Right lobe of liver (tissue), 6 donors: ENCODE results near the gene FGD4. TPM values are rescaled to one million over a fixed set of nuclear protein-coding genes. Genes with fewer than 3 reads are reported as not detected.

Experiments
- ATAC-seq, 4 donors: fragments of 200-7000 bp; cut with Tn5 transposase; one replicate each; pipeline ENCODE4 v1.9.1; 2020; ENCODE audit warnings: mild to moderate bottlenecking in 4 of 4, moderate library complexity in 4 of 4
- DNase-seq, 3 donors: peaks; one replicate each; pipeline ENCODE4 v3.0.0-alpha.2; 2020
- H3K27ac ChIP-seq, 3 donors: fragments of 200-600 bp; one replicate each; pipeline ENCODE4 v1.8.0; 2022
- H3K27me3 ChIP-seq, 2 donors: fragments of 200-600 bp; one replicate each; pipeline ENCODE4 v1.8.0; 2022
- H3K36me3 ChIP-seq, 4 donors: fragments of 200-600 bp; sonication (generic) in 1 of 4; one replicate each; pipeline versions ENCODE4 v1.5.1 to v1.8.0; 2017 to 2022; ENCODE audit warnings: control low read depth in 1 of 4
- H3K4me1 ChIP-seq, 4 donors: fragments of 200-600 bp; sonication (generic) in 1 of 4; one replicate each; pipeline versions ENCODE4 v1.5.1 to v1.8.0; 2017 to 2022; ENCODE audit warnings: control low read depth in 1 of 4
- H3K4me3 ChIP-seq, 3 donors: fragments of 200-600 bp; one replicate each; pipeline ENCODE4 v1.8.0; 2022
- H3K9me3 ChIP-seq, 4 donors: fragments of 200-600 bp; sonication (generic) in 1 of 4; one replicate each; pipeline versions ENCODE4 v1.5.1 to v1.8.0; 2017 to 2022; ENCODE audit warnings: control low read depth in 1 of 4
- POLR2A ChIP-seq: fragments of 450-650 bp; IDR thresholded peaks from one replicate; pipeline ENCODE4 v1.6.1; 2017; ENCODE audit warnings: antibody characterized with exemption, mild to moderate bottlenecking
- WGBS: methylation state at CpG from one replicate; pipeline ENCODE4 v1.1.6; 2018; ENCODE audit warnings: low coverage, low lambda C conversion rate; ENCODE audit not compliant: insufficient coverage; ENCODE audit errors: missing lambda C conversion rate; 5-methylcytosine and 5-hydroxymethylcytosine counted together
- intact Hi-C, 2 donors: fragments of 100-400 bp; cut with DNase I; formaldehyde crosslinking; loops; one replicate each; pipeline versions ENCODE4 v1.11.2 to v1.14.1; 2022
- total RNA-seq, 6 experiments: library from RNA; depleted of rRNA in 2 of 6; stranded (reverse); fragments of >200 nt in 2 of 6; fragmentation: NEBNext Ultra II Directional in 3 of 6; extraction: Animal tissue kit (Norgen Biotek cat#: 25700) in 3 of 6; gene quantifications; one replicate each; pipeline versions ENCODE4 v1.1.0 to v1.2.4, GENCODE V29; 2016 to 2023
- TF ChIP-seq, protein P1 (sequence below), 4 donors: fragments of 200-600 bp in 3 of 4; fragments of 450-650 bp in 1 of 4; IDR thresholded peaks; one replicate each; pipeline versions ENCODE4 v1.5.1 to v1.8.0; 2016 to 2022; ENCODE audit warnings: antibody characterized with exemption in 4 of 4, mild to moderate bottlenecking in 2 of 4
- donor health status: DM: no; HTN: yes; CAD: no.
- donor health status: DM: no; HTN: no; CAD: no.
- donor health status: DM: no; HTN: no; CAD: no.
- donor health status: DM: no; HTN: yes; CAD: no.
- donor health status: DM: no; HTN: yes; CAD: no.

FGD4 gene
- total RNA-seq, 6 experiments from 2014 or later: 15.1 to 29.3 (median 20.3) TPM

DNA sequence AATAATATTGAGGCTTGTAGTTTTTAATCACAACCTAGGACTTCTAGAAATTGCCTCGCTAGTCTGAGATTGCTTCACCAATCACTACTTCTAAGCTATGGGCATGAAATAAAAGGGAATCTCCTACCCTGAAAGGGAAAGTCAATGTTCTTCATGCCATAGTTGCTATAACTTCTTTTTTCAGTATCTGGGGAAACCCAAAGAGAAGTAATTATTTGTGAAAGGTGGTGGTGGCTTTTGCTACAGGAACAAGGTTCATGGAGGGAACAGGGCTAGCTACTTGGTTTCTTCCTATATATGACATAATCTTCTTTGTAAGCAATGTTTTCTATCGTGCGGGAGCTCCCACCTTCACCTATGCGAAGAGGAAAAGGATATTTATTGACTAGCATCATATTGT lies 218.2 kb downstream of the FGD4 start:
- no peak for ATAC-seq
- Histone ChIP-seq H3K36me3 (peaks cover 0 to 41% (median 9%) of the 10 kb centered on the region in 4 donors), H3K9me3 (no peaks in the 10 kb centered on the region), H3K27me3 (no peaks in the 10 kb centered on the region), H3K4me3 (no peak overlapping the region), H3K27ac (no peak overlapping the region), H3K4me1 (no peaks in the 10 kb centered on the region)
- DNase-seq: no peak
- WGBS: 87% methylated on average over 4 of the region's 4 CpGs
- intact Hi-C loops: no loop called here
- TF ChIP-seq, protein P1, sequence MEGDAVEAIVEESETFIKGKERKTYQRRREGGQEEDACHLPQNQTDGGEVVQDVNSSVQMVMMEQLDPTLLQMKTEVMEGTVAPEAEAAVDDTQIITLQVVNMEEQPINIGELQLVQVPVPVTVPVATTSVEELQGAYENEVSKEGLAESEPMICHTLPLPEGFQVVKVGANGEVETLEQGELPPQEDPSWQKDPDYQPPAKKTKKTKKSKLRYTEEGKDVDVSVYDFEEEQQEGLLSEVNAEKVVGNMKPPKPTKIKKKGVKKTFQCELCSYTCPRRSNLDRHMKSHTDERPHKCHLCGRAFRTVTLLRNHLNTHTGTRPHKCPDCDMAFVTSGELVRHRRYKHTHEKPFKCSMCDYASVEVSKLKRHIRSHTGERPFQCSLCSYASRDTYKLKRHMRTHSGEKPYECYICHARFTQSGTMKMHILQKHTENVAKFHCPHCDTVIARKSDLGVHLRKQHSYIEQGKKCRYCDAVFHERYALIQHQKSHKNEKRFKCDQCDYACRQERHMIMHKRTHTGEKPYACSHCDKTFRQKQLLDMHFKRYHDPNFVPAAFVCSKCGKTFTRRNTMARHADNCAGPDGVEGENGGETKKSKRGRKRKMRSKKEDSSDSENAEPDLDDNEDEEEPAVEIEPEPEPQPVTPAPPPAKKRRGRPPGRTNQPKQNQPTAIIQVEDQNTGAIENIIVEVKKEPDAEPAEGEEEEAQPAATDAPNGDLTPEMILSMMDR (IDR thresholded peaks at IDR 0.05): no peak
- no peak for TF ChIP-seq POLR2A

DNA sequence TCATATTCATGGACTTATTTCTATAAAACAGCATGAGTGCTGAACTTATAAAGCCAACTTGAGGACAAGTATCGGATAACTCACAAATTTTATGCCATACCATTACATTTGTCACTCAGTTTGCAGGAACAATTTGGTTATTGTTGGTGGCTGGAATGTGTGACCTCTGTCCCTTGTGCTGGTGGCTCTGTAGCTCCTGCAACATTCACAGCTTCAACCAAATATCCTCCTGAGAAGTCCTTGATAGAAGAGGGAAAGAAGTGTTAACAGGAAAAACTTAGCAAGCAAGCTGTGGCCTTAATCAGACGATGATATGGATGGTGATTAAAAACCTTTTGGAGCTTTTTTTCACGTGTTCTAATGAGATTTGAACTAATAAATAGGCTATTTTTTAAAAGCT lies 218.8 kb downstream of the FGD4 start:
- H3K4me1 ChIP-seq: no peaks in the 10 kb centered on the region
- DNase-seq (no peak), ATAC-seq (no peak)
- no peaks in the 10 kb centered on the region for H3K27me3 ChIP-seq
- H3K27ac ChIP-seq: no peak overlapping the region
- H3K36me3 ChIP-seq: peaks cover 0 to 36% (median 10%) of the 10 kb centered on the region in 4 donors
- H3K4me3 ChIP-seq: no peak overlapping the region
- no peak for TF ChIP-seq POLR2A
- TF ChIP-seq, protein P1 (IDR thresholded peaks at IDR 0.05): no peak
- WGBS: 85% methylated on average over 3 of the region's 3 CpGs
- H3K9me3 ChIP-seq: no peaks in the 10 kb centered on the region
- intact Hi-C loops: no loop called here

DNA sequence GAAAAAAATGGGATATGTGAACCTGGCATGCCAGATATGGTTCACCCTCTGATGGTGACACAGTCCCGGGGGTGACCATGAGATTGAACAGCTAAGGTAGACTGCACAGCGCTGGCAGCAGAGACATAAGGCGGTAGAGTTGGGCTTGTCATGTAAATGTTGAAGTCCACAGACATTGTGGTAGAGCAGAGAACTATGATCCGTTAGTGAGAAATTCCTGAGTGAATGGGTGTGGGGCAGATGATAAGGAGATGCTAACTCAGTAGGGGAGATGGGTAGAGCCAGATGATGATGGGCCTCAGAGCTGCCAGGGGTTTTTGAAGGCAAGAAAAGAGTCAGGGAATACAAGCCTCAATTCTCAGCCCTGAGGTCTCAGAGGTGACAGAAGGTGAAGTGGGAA lies 228.6 kb downstream of the FGD4 start:
- intact Hi-C loops: no loop called here
- TF ChIP-seq, protein P1 (IDR thresholded peaks at IDR 0.05): no peak
- no peak for TF ChIP-seq POLR2A
- ATAC-seq: no peak
- no peaks in the 10 kb centered on the region for H3K4me1 ChIP-seq
- no peaks in the 10 kb centered on the region for H3K27me3 ChIP-seq
- H3K36me3 ChIP-seq: peaks cover 0 to 81% (median 35%) of the 10 kb centered on the region in 4 donors
- WGBS: 97% methylated on average over 4 of the region's 4 CpGs
- H3K4me3 ChIP-seq: no peak overlapping the region
- no peak overlapping the region for H3K27ac ChIP-seq
- no peak for DNase-seq
- H3K9me3 ChIP-seq: no peaks in the 10 kb centered on the region

DNA sequence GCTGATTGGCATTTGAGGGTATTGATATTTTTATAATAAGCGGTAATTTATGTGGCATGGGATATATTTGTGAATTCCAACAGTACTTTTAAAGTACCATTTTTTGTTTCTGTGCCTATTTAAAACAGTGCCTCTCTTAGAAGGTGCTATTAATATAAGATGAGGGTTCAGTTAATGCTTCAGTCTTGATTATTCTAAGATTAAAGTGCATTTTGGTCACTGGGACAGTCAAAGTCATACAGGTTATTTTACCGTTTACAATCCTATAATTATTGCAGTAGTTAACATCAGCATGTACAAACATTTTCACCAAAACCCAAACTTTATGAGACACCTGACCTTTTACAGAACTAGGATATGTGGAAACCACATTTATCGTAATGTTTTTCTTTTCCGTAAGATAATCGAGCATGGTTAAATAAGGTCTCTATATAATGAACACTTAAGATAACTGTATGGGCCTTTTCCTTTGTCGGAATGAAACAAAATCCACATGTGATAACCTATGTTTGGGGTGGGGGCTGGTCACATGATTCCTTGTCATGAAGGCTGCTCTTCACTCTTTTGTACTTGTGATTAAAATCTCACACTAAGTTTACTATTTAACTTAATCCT lies 242.0 kb downstream of the FGD4 start:
- Histone ChIP-seq H3K9me3 (no peaks in the 10 kb centered on the region), H3K4me3 (no peak overlapping the region), H3K36me3 (peaks cover 0 to 60% (median 21%) of the 10 kb centered on the region in 4 donors), H3K27ac (no peak overlapping the region), H3K27me3 (no peaks in the 10 kb centered on the region), H3K4me1 (no peaks in the 10 kb centered on the region)
- intact Hi-C loops: no loop called here
- no peak for TF ChIP-seq POLR2A
- TF ChIP-seq, protein P1 (IDR thresholded peaks at IDR 0.05): no peak
- 93% methylated on average over 6 of the region's 6 CpGs for WGBS
- peak in 3 of 4 donors; percentile 16 to 64 (median 40) for ATAC-seq
- DNase-seq: no peak
